DND-41 (cell line): ENCODE data around the gene SUPT6H.

Source experiments
- CTCF ChIP-seq: IDR thresholded peaks from 2 replicates; pipeline ENCODE4 v1.5.1; 2012; ENCODE audit warnings: borderline replicate concordance, low read length, moderate library complexity, mild to moderate bottlenecking; ENCODE audit not compliant: poor library complexity, severe bottlenecking; ENCODE audit errors: extremely low read depth
- EZH2 ChIP-seq: IDR thresholded peaks from 3 replicates; pipeline ENCODE4 v1.6.1; 2012; ENCODE audit warnings: borderline replicate concordance, low read depth, mild to moderate bottlenecking, moderate library complexity, low read length, inconsistent platforms; ENCODE audit not compliant: severe bottlenecking

- TF ChIP-seq CTCF: no peak
- no peak for TF ChIP-seq EZH2
Observed at GRCh38 chr17:28657756-28658155, 4.2 kb upstream of the SUPT6H start.
